Progenitor cell of endocrine pancreas (in vitro differentiated cells): ENCODE measurements around the gene SVOPL. TPM values are rescaled to one million over a fixed set of nuclear protein-coding genes. Genes with fewer than 3 reads are reported as not detected.

Source experiments
- DNase-seq: peaks from one replicate; pipeline ENCODE4 v3.0.0; 2021; ENCODE audit warnings: low spot score; ENCODE audit not compliant: unreplicated experiment
- H3K27ac Mint-ChIP-seq: 2 replicates; pipeline ENCODE4 v1.8.0; 2021; ENCODE audit warnings: mild to moderate bottlenecking, moderate library complexity, mixed read lengths
- H3K27me3 Mint-ChIP-seq: 2 replicates; pipeline ENCODE4 v1.8.0; 2021; ENCODE audit warnings: mixed read lengths
- H3K36me3 Mint-ChIP-seq: 2 replicates; pipeline ENCODE4 v1.8.0; 2022; ENCODE audit warnings: mixed read lengths; ENCODE audit not compliant: insufficient read depth
- H3K4me1 Mint-ChIP-seq: 2 replicates; pipeline ENCODE4 v1.8.0; 2021; ENCODE audit warnings: low read depth, mixed read lengths
- H3K4me3 Mint-ChIP-seq: 2 replicates; pipeline ENCODE4 v1.8.0; 2021; ENCODE audit warnings: low read depth, mild to moderate bottlenecking, moderate library complexity, mixed read lengths
- H3K9me3 Mint-ChIP-seq: 2 replicates; pipeline ENCODE4 v1.8.0; 2021; ENCODE audit warnings: low read depth, mixed read lengths
- CTCF ChIP-seq: fragments of 200-600 bp; sonication (generic); IDR thresholded peaks from one replicate; pipeline ENCODE4 v1.5.0; 2021; ENCODE audit warnings: antibody characterized with exemption, mild to moderate bottlenecking; ENCODE audit not compliant: unreplicated experiment
- total RNA-seq: library from RNA; stranded (reverse); gene quantifications from 2 replicates; pipeline ENCODE4 v1.2.1, GENCODE V29; 2021

SVOPL gene
- total RNA-seq, 1 donor from 2014 or later, result 1.4 TPM

- Mint-ChIP-seq H3K4me1 (no peaks in the 10 kb centered on the region), H3K9me3 (no peaks in the 10 kb centered on the region), H3K27ac (no peak overlapping the region), H3K36me3 (no peaks in the 10 kb centered on the region), H3K27me3 (no peaks in the 10 kb centered on the region), H3K4me3 (no peak overlapping the region)
- no peak for DNase-seq
- no peak for TF ChIP-seq CTCF
Measured at GRCh38 chr7:138716889-138717288, 15.7 kb upstream of the SVOPL start.

- no peaks in the 10 kb centered on the region for H3K36me3 Mint-ChIP-seq
- H3K4me1 Mint-ChIP-seq, result no peaks in the 10 kb centered on the region
- no peak for TF ChIP-seq CTCF
- no peaks in the 10 kb centered on the region for H3K27me3 Mint-ChIP-seq
- no peak overlapping the region for H3K4me3 Mint-ChIP-seq
- DNase-seq, result no peak
- no peak overlapping the region for H3K27ac Mint-ChIP-seq
- H3K9me3 Mint-ChIP-seq, result no peaks in the 10 kb centered on the region
Measured at GRCh38 chr7:138713191-138713590, 12.0 kb upstream of the SVOPL start.

- Mint-ChIP-seq H3K27me3 (no peaks in the 10 kb centered on the region), H3K4me3 (no peak overlapping the region), H3K9me3 (no peaks in the 10 kb centered on the region), H3K36me3 (no peaks in the 10 kb centered on the region), H3K4me1 (no peaks in the 10 kb centered on the region), H3K27ac (no peak overlapping the region)
- DNase-seq, result no peak
- no peak for TF ChIP-seq CTCF
Measured at GRCh38 chr7:138712652-138713051, 11.5 kb upstream of the SVOPL start.

GRCh38 chr7:138710536-138711385 lies 9.6 kb upstream of the SVOPL start:
- no peaks in the 10 kb centered on the region for H3K9me3 Mint-ChIP-seq
- DNase-seq, result no peak
- H3K27ac Mint-ChIP-seq, result no peak overlapping the region
- H3K4me3 Mint-ChIP-seq, result no peak overlapping the region
- H3K27me3 Mint-ChIP-seq, result no peaks in the 10 kb centered on the region
- no peaks in the 10 kb centered on the region for H3K4me1 Mint-ChIP-seq
- TF ChIP-seq CTCF, result no peak
- H3K36me3 Mint-ChIP-seq, result no peaks in the 10 kb centered on the region

GRCh38 chr7:138705167-138705566 lies 4.0 kb upstream of the SVOPL start:
- no peak for TF ChIP-seq CTCF
- H3K4me3 Mint-ChIP-seq, result no peak overlapping the region
- no peaks in the 10 kb centered on the region for H3K27me3 Mint-ChIP-seq
- no peaks in the 10 kb centered on the region for H3K36me3 Mint-ChIP-seq
- no peak overlapping the region for H3K27ac Mint-ChIP-seq
- H3K4me1 Mint-ChIP-seq, result no peaks in the 10 kb centered on the region
- no peak for DNase-seq
- no peaks in the 10 kb centered on the region for H3K9me3 Mint-ChIP-seq
